K562 (cell line): Measurements from ENCODE around the gene RRAS. TPM values are rescaled to one million over a fixed set of nuclear protein-coding genes. Genes with fewer than 3 reads are reported as not detected.

Source experiments
- ELF1 ChIP-seq: fragments of 200-800 bp; sonication (Bioruptor generic); IDR thresholded peaks from 2 replicates; pipeline ENCODE4 v1.6.1; 2016; ENCODE audit warnings: missing genetic modification characterization, missing compliant biosample characterization
- HNRNPK ChIP-seq: fragments of 200-400 bp; formaldehyde crosslinking; IDR thresholded peaks from one replicate; pipeline ENCODE4 v1.6.1; 2018; ENCODE audit warnings: mild to moderate bottlenecking, low read depth, low read length; ENCODE audit not compliant: poor library complexity, severe bottlenecking
- HOMEZ ChIP-seq: fragments of 250-450 bp; sonication (Bioruptor Pico); IDR thresholded peaks from 2 replicates; pipeline ENCODE4 v1.4.0; 2020; ENCODE audit warnings: mild to moderate bottlenecking, moderate library complexity
- KHSRP ChIP-seq: fragments of 450-650 bp; IDR thresholded peaks from 2 replicates; pipeline ENCODE4 v1.6.1; 2017
- MYC ChIP-seq, 2 experiments: fragments of 250-450 bp in 1 of 2; sonication (Bioruptor Pico) in 1 of 2; IDR thresholded peaks; 2 replicates each; pipeline versions ENCODE4 v1.5.1 to v1.6.1; 2012 to 2021; ENCODE audit warnings: low read depth in 2 of 2, borderline replicate concordance in 1 of 2, improper control_type of control experiment in 1 of 2, low read length in 1 of 2, mild to moderate bottlenecking in 1 of 2, moderate library complexity in 1 of 2
- PKNOX1 ChIP-seq: fragments of 450-650 bp; IDR thresholded peaks from 2 replicates; pipeline ENCODE4 v1.6.1; 2016
- SMAD3 ChIP-seq: fragments of 450-650 bp; formaldehyde crosslinking; conservative IDR thresholded peaks from 2 replicates; pipeline ENCODE4 v1.4.0; 2020; ENCODE audit warnings: mild to moderate bottlenecking
- SRF ChIP-seq, 2 experiments: fragments of 250-450, 450-650 bp in 1 of 2; sonication (Bioruptor Pico) in 1 of 2; sonication (generic) in 1 of 2; formaldehyde crosslinking; IDR thresholded peaks; 2 replicates each; pipeline versions ENCODE4 v1.5.0 to v1.5.1; 2020 to 2022; ENCODE audit warnings: mild to moderate bottlenecking in 1 of 2, missing genetic modification reagents in 1 of 2
- SRSF7 ChIP-seq: fragments of 200-400 bp; formaldehyde crosslinking; optimal IDR thresholded peaks from 2 replicates; pipeline ENCODE3; 2017; ENCODE audit warnings: mild to moderate bottlenecking, low read depth, low read length
- STAT5A ChIP-seq: IDR thresholded peaks from 2 replicates; pipeline ENCODE4 v1.6.1; 2012; ENCODE audit warnings: low read length, inconsistent platforms, borderline replicate concordance
- THAP7 ChIP-seq: fragments of 250-450 bp; sonication (Bioruptor Pico); IDR thresholded peaks from 2 replicates; pipeline ENCODE4 v1.5.0; 2021
- USF1 ChIP-seq: sonication (generic); formaldehyde crosslinking; IDR thresholded peaks from 2 replicates; pipeline ENCODE4 v1.9.0; 2022; ENCODE audit warnings: mild to moderate bottlenecking, missing genetic modification reagents
- ZBTB17 ChIP-seq: fragments of 450-650 bp; formaldehyde crosslinking; IDR thresholded peaks from 2 replicates; pipeline ENCODE4 v1.4.0; 2020; ENCODE audit warnings: mild to moderate bottlenecking
- ZNF407 ChIP-seq: fragments of 450-650 bp; IDR thresholded peaks from 2 replicates; pipeline ENCODE4 v1.6.1; 2016; ENCODE audit warnings: low read depth
- polyA plus RNA-seq, 8 experiments: library from polyadenylated mRNA; depleted of rRNA in 4 of 8; stranded (reverse) in 5 of 8; unstranded in 3 of 8; fragments of >200 nt; fragmentation: Nextera tagmentation in 2 of 8; fragmentation: Illumina TruSeq in 1 of 8; extraction: Ambion mirVana in 2 of 8; extraction: Trizol in 1 of 8; gene quantifications; 2 replicates each; pipeline versions ENCODE4 v1.2.1 to v1.2.3, GENCODE V29; 2011 to 2014; ENCODE audit warnings: inconsistent platforms in 1 of 8, missing spikeins in 1 of 8
- total RNA-seq, 7 experiments: library from RNA; depleted of rRNA in 6 of 7; stranded (reverse); fragments of >200 nt in 6 of 7; fragmentation: Illumina TruSeq in 2 of 7; extraction: Trizol in 2 of 7; gene quantifications; 2 replicates each; pipeline versions ENCODE4 v1.2.1 to v1.2.3, GENCODE V29; 2011 to 2021; ENCODE audit warnings: low replicate concordance in 1 of 7

Gene RRAS
- total and polyA plus RNA-seq, 9 of the 15 experiments (the other 6 are each of a cell fraction or from before 2014, with no cell fraction given): 0.70 to 17.3 (median 8.2) TPM

GRCh38 chr19:49641688-49642491, 1.9 kb upstream of the RRAS start, which contains the start of gene SCAF1 (continued):
- TF ChIP-seq HOMEZ (no peak), PKNOX1 (peak; percentile 63), KHSRP (no peak), SRF (CRISPR knock-in tag; IDR thresholded peaks at IDR 0.05) (peak in 1 of 2 experiments; percentile 56; a peak in 2 of 4 replicates), ELF1 (tag) (peak; percentile 60; the same call in 1 of the 2 replicates), THAP7 (no peak), SMAD3 (CRISPR knock-in tag) (peak; percentile 65; the same call in 1 of the 2 replicates), ZBTB17 (peak; percentile 51; the same call in 1 of the 2 replicates), MYC (IDR thresholded peaks at IDR 0.05; ENCODE audit: low read depth, low read length) (peak; percentile 73), MYC (CRISPR knock-in tag; IDR thresholded peaks at IDR 0.05; ENCODE audit: borderline replicate concordance, low read depth) (0 out of 2 replicates have a peak, but pooled peaks have one; percentile 8), STAT5A (peak; percentile 4; the same call in 1 of the 2 replicates), SRSF7 (no peak), ZNF407 (no peak), HNRNPK (no peak), USF1 (CRISPR knock-in tag) (peak; percentile 84)
